Osteocyte (in vitro differentiated cells): ENCODE measurements around the gene PARD3B. TPM values are rescaled to one million over a fixed set of nuclear protein-coding genes. Genes with fewer than 3 reads are reported as not detected.

ENCODE experiments used
- DNase-seq: peaks from one replicate; pipeline ENCODE4 v3.0.0; 2021; ENCODE audit warnings: mixed read lengths; ENCODE audit not compliant: unreplicated experiment; ENCODE audit errors: extremely low spot score
- H3K27ac Mint-ChIP-seq: one replicate; pipeline ENCODE4 v1.8.0; 2021; ENCODE audit warnings: mild to moderate bottlenecking, mixed read lengths; ENCODE audit not compliant: unreplicated experiment
- H3K27me3 Mint-ChIP-seq: one replicate; pipeline ENCODE4 v1.8.0; 2021; ENCODE audit warnings: mixed read lengths; ENCODE audit not compliant: unreplicated experiment
- H3K36me3 Mint-ChIP-seq: one replicate; pipeline ENCODE4 v1.8.0; 2021; ENCODE audit warnings: mixed read lengths; ENCODE audit not compliant: unreplicated experiment
- H3K4me1 Mint-ChIP-seq: one replicate; pipeline ENCODE4 v1.8.0; 2021; ENCODE audit warnings: mixed read lengths; ENCODE audit not compliant: unreplicated experiment
- H3K4me3 Mint-ChIP-seq: one replicate; pipeline ENCODE4 v1.8.0; 2021; ENCODE audit warnings: mild to moderate bottlenecking, moderate library complexity, mixed read lengths; ENCODE audit not compliant: unreplicated experiment
- H3K9me3 Mint-ChIP-seq: one replicate; pipeline ENCODE4 v1.8.0; 2021; ENCODE audit warnings: mixed read lengths; ENCODE audit not compliant: unreplicated experiment
- total RNA-seq: library from RNA; stranded (reverse); gene quantifications from 2 replicates; pipeline ENCODE4 v1.2.1, GENCODE V29; 2021
- TF ChIP-seq, protein P1 (sequence below): fragments of 200-600 bp; sonication (generic); IDR thresholded peaks from 2 replicates; pipeline ENCODE4 v1.5.0; 2021; ENCODE audit warnings: antibody characterized with exemption, mild to moderate bottlenecking, moderate library complexity

Gene PARD3B
- total RNA-seq, 1 donor from 2014 or later = 26.7 TPM

DNA sequence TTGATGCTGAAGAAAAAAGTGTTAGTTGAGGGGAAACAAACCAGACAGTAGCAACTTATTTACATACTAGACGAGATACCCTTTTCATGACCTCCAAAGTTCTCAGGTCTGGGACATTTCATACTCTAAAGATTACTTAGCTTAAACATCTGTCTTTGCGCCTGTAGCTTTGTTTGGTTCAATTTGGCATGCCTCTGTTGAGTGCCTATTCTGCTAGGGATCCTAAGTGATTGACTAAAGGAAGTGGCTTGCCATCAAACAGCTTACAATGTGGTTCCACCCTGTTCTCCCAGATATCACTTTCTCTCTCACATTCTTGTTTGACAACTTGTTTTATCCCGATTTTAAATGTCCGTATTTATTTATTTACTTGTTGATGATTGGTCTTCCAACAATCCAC, 488.8 kb downstream of the PARD3B start:
- Mint-ChIP-seq H3K4me1 (peaks cover 15% of the 10 kb centered on the region), H3K9me3 (no peaks in the 10 kb centered on the region), H3K36me3 (no peaks in the 10 kb centered on the region), H3K4me3 (no peak overlapping the region), H3K27ac (no peak overlapping the region), H3K27me3 (no peaks in the 10 kb centered on the region)
- DNase-seq = no peak
- TF ChIP-seq, protein P1, sequence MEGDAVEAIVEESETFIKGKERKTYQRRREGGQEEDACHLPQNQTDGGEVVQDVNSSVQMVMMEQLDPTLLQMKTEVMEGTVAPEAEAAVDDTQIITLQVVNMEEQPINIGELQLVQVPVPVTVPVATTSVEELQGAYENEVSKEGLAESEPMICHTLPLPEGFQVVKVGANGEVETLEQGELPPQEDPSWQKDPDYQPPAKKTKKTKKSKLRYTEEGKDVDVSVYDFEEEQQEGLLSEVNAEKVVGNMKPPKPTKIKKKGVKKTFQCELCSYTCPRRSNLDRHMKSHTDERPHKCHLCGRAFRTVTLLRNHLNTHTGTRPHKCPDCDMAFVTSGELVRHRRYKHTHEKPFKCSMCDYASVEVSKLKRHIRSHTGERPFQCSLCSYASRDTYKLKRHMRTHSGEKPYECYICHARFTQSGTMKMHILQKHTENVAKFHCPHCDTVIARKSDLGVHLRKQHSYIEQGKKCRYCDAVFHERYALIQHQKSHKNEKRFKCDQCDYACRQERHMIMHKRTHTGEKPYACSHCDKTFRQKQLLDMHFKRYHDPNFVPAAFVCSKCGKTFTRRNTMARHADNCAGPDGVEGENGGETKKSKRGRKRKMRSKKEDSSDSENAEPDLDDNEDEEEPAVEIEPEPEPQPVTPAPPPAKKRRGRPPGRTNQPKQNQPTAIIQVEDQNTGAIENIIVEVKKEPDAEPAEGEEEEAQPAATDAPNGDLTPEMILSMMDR = no peak

DNA sequence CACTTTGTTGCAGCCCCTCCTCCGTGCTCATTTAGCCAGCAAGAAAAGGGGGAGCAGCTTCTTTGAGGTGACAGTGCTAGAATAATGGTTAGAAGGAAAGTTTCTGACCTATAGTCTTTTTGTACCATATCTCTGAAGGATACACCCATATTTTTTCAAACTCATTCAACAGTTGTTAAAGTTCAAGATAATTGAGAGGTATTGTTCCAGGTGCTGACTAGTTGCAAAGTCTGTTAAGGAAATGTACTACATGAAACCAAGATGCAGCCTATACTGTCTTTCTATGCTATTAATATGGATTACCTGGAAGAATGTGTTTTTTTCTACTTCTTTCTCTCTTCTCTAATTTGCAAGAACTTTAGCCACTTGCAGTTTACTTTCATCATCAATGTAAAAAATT, 495.0 kb downstream of the PARD3B start:
- Mint-ChIP-seq H3K9me3 (no peaks in the 10 kb centered on the region), H3K4me3 (no peak overlapping the region), H3K36me3 (peaks cover 2% of the 10 kb centered on the region), H3K27me3 (no peaks in the 10 kb centered on the region), H3K27ac (no peak overlapping the region), H3K4me1 (peaks cover 6% of the 10 kb centered on the region)
- no peak for DNase-seq
- TF ChIP-seq, protein P1 = no peak

DNA sequence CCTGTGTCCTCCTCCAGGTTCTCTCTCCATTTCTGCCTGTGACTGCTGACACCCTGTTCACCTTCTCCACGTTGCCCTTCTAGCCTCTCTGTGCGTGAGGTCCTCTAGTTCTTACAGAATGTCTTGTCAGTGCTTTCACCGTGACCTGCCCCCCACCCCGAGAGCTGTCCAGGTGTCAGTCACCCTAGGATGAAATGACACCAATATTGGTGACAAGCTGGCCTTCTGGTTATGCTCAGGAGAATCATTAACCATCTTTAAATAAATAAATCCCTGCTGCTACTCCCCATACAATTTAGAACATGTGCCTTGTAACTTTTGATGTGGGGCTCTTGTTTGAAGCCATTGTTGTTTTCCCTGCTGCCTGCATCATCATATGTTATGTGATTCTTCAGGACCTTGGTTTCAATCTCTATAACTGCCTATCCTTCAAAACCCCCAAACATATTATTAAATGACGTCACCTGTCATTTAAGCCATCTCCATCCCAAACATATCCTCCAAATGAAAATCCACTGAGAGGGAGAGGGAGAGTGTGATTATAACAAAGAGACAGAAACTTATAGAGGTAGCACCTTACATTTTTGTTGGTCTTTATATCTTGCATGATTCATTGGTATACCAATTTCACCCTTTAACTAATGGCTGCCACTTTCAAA, 496.3 kb downstream of the PARD3B start:
- peaks cover 6% of the 10 kb centered on the region for H3K4me1 Mint-ChIP-seq
- no peak overlapping the region for H3K4me3 Mint-ChIP-seq
- no peaks in the 10 kb centered on the region for H3K9me3 Mint-ChIP-seq
- TF ChIP-seq, protein P1 = no peak
- H3K27me3 Mint-ChIP-seq = no peaks in the 10 kb centered on the region
- H3K27ac Mint-ChIP-seq = no peak overlapping the region
- no peak for DNase-seq
- peaks cover 2% of the 10 kb centered on the region for H3K36me3 Mint-ChIP-seq

DNA sequence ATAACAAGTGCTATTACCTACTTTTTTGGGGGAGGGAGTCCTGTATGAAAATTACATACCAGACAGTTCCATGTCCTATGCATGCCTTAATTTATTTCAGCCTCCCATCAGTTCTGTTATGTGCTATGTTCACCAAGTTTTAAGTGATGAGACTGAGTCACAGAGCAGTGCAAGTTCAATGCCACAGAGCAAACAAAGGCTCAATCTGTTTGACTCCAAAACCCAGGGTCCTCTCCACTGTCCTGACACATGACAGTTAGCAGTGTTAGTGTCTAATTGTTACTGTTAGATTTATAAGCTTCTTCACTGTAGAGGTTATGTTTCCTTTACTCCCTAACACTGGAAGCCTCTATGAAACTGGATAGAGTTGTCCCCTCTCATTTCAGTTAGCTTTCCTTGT, 498.0 kb downstream of the PARD3B start:
- H3K27ac Mint-ChIP-seq = no peak overlapping the region
- peaks cover 6% of the 10 kb centered on the region for H3K4me1 Mint-ChIP-seq
- H3K4me3 Mint-ChIP-seq = no peak overlapping the region
- no peaks in the 10 kb centered on the region for H3K27me3 Mint-ChIP-seq
- TF ChIP-seq, protein P1 = no peak
- H3K9me3 Mint-ChIP-seq = no peaks in the 10 kb centered on the region
- DNase-seq = no peak
- H3K36me3 Mint-ChIP-seq = peaks cover 2% of the 10 kb centered on the region

GRCh38 chr2:205045706-205046105, 500.4 kb downstream of the PARD3B start:
- TF ChIP-seq, protein P1 = no peak
- DNase-seq = no peak
- peaks cover 6% of the 10 kb centered on the region for H3K9me3 Mint-ChIP-seq
- no peak overlapping the region for H3K4me3 Mint-ChIP-seq
- peaks cover 4% of the 10 kb centered on the region for H3K4me1 Mint-ChIP-seq
- H3K27me3 Mint-ChIP-seq = no peaks in the 10 kb centered on the region
- no peak overlapping the region for H3K27ac Mint-ChIP-seq
- H3K36me3 Mint-ChIP-seq = peaks cover 10% of the 10 kb centered on the region
